ENCODE measurements around the gene ADGRL2.

Gene ADGRL2

GRCh38 chr1:82001345-82001744, 200.6 kb downstream of the ADGRL2 start:
- DNase-seq: no peak

DNA sequence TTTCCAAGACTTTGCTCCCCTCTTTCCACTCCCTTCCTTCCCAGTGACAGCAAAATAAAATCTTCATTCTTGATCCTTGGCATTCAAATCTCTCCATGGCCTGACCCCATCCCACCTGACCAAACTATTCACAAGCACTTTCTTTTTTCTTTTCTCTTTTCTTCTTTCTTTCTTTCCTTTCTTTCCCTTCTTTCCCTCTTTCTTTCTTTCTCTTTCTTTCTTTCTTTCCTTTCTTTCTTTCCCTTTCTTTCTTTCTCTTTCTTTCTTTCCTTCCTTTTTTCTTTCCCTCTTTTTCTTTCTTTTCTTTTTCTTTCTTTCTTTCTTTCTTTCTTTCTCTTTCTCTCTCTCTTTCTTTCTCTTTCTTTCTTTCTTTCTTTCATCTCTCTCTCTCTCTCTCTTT, 207.1 kb downstream of the ADGRL2 start:
- no peak for DNase-seq

- no peak for DNase-seq
Measured at GRCh38 chr1:82013702-82014101, 213.0 kb downstream of the ADGRL2 start.

GRCh38 chr1:82015444-82015843, 214.7 kb downstream of the ADGRL2 start:
- DNase-seq: no peak

- no peak for DNase-seq
Measured at GRCh38 chr1:82018319-82018718, 217.6 kb downstream of the ADGRL2 start.

DNA sequence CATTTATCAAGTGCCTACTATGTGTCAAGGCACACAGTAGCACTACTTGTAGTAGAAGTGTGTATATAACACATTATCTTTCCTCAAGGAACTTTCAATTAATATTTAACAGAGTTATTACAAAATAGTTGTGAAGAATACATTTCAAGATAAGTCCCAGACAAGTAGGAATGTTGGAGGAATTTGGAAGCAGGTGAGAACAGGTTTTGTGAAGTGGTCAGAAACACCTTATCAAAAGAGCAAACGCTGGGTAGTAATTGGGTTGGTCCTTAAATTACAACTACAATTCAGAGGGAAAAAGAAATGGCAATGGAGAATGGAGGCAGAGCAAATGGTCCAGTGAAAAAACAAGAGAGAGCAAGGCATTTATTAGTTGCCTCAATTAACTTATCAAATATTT, 218.8 kb downstream of the ADGRL2 start:
- DNase-seq: no peak

GRCh38 chr1:82030830-82031229, 230.1 kb downstream of the ADGRL2 start:
- no peak for DNase-seq

DNA sequence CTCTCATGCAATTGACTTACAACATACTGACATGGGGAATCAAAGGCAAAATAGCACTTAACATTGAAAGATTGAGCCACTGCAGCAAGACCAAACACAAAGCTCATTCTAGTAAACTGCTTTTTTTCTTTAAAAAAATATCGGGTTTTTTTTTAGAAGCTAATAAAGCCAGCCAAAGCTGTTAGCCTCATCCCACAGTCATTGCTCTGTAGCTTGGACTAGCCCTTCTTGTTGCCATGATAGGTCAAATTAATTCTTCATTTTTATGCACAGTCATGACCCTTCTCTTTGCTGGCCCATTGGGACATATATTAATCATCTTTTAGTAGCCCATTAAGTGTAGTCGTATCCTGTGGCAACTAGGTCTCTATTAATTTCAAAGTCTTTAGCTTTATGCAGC, 231.3 kb downstream of the ADGRL2 start:
- DNase-seq: no peak

GRCh38 chr1:82034812-82035211, 234.1 kb downstream of the ADGRL2 start:
- DNase-seq: no peak
